K562 (cell line): ENCODE data around the gene IFI16. TPM values are rescaled to one million over a fixed set of nuclear protein-coding genes. Genes with fewer than 3 reads are reported as not detected.

Experiments
- ATAC-seq: fragments of 200-7000 bp; cut with Tn5 transposase; 3 replicates; pipeline ENCODE4 v1.9.1; 2020; ENCODE audit warnings: moderate library complexity
- BruUV-seq: library from RNA; stranded (reverse); fragments of 400-500 nt; replicated peaks from 2 replicates; lab custom pipeline; 2021; lab: Mats Ljungman, UMichigan
- CTCF ChIA-PET: fragments of 300-600 bp; formaldehyde crosslinking; extraction: SDS; loops from one replicate; lab custom pipeline; 2021; ENCODE audit warnings: low intra/inter-chr PET ratio; lab: Yijun Ruan, JAX
- POLR2A ChIA-PET: fragments of 300-600, 350-650 bp; sonication (Branson Sonifier 250); formaldehyde crosslinking; extraction: SDS; loops from one replicate; lab custom pipeline; 2021; ENCODE audit warnings: antibody characterized with exemption, inconsistent platforms; lab: Yijun Ruan, JAX
- DNase-seq, 4 experiments: peaks; one replicate each; pipeline versions ENCODE4 v3.0.0 to v3.0.0-alpha.2; 2011 to 2018; ENCODE audit warnings: low spot score in 3 of 4, mixed read lengths in 3 of 4; ENCODE audit errors: extremely low read depth in 1 of 4
- FAIRE-seq: peaks from 2 replicates; lab custom pipeline; 2011; peaks lifted over from hg19 to GRCh38; lab: Jason Lieb, UNC
- H2AFZ ChIP-seq: 2 replicates; pipeline ENCODE4 v1.6.0; 2011; ENCODE audit warnings: low read depth, low read length, control low read depth, inconsistent platforms
- H3K27ac ChIP-seq: fragments of 200-600 bp; 3 replicates; pipeline ENCODE4 v1.8.0; 2011; ENCODE audit warnings: low read depth, mild to moderate bottlenecking, control low read depth, inconsistent platforms, low read length, moderate library complexity, mixed read lengths; ENCODE audit errors: extremely low read depth
- H3K27me3 ChIP-seq, 2 experiments: fragments of 300-600 bp in 1 of 2; 2 replicates in 1 of 2; 3 replicates in 1 of 2; pipeline versions ENCODE4 v1.6.0 to v1.8.0; 2011; ENCODE audit warnings: inconsistent platforms in 2 of 2, low read length in 2 of 2, mild to moderate bottlenecking in 1 of 2, mixed read lengths in 1 of 2, moderate library complexity in 1 of 2; ENCODE audit not compliant: control insufficient read depth in 2 of 2, insufficient read depth in 2 of 2
- H3K36me3 ChIP-seq: fragments of 300-600 bp; 3 replicates; pipeline ENCODE4 v1.8.0; 2011; ENCODE audit warnings: mild to moderate bottlenecking, low read length, inconsistent platforms; ENCODE audit not compliant: control insufficient read depth, insufficient read depth
- H3K4me1 ChIP-seq, 2 experiments: fragments of 200-600 bp in 1 of 2; replicated peaks in 1 of 2; 2 replicates in 1 of 2; 3 replicates in 1 of 2; pipeline versions ENCODE4 v1.5.1 to v1.8.0; 2011; ENCODE audit warnings: inconsistent platforms in 2 of 2, low read length in 2 of 2, mild to moderate bottlenecking in 1 of 2, mixed read lengths in 1 of 2, moderate library complexity in 1 of 2; ENCODE audit not compliant: control insufficient read depth in 2 of 2, insufficient read depth in 2 of 2
- H3K4me2 ChIP-seq: 2 replicates; pipeline ENCODE4 v1.6.1; 2011; ENCODE audit warnings: low read length, control low read depth, inconsistent platforms, mixed read lengths; ENCODE audit not compliant: insufficient read depth
- H3K4me3 ChIP-seq: fragments of 200-600 bp; sonication (generic), shearing (Covaris generic); 2 replicates; pipeline ENCODE4 v1.5.1; 2016; ENCODE audit warnings: control low read depth, inconsistent platforms
- H3K79me2 ChIP-seq: fragments of 200-600 bp; 3 replicates; pipeline ENCODE4 v1.8.0; 2011; ENCODE audit warnings: low read length, inconsistent platforms; ENCODE audit not compliant: control insufficient read depth, insufficient read depth
- H3K9ac ChIP-seq, 2 experiments: 2 replicates each; pipeline versions ENCODE4 v1.6.0 to v1.6.1; 2011; ENCODE audit warnings: low read depth in 2 of 2, low read length in 2 of 2, control low read depth in 1 of 2, inconsistent platforms in 1 of 2, mild to moderate bottlenecking in 1 of 2, mixed read lengths in 1 of 2; ENCODE audit not compliant: insufficient read depth in 1 of 2
- H3K9me1 ChIP-seq: one replicate; pipeline ENCODE4 v1.6.0; 2011; ENCODE audit warnings: inconsistent platforms, mild to moderate bottlenecking, low read length, moderate library complexity; ENCODE audit not compliant: control insufficient read depth, insufficient read depth
- H3K9me3 ChIP-seq: replicated peaks from 2 replicates; pipeline ENCODE4 v1.5.1; 2011; ENCODE audit warnings: low read depth, low read length, inconsistent platforms; ENCODE audit not compliant: control insufficient read depth, insufficient read depth
- H4K20me1 ChIP-seq: replicated peaks from 2 replicates; pipeline ENCODE4 v1.6.1; 2011; ENCODE audit warnings: low read length, inconsistent platforms, mixed read lengths; ENCODE audit not compliant: control insufficient read depth, insufficient read depth
- CREB3L1 ChIP-seq: fragments of 450-650 bp; IDR thresholded peaks from 2 replicates; pipeline ENCODE4 v1.6.1; 2014; ENCODE audit warnings: low read depth, mild to moderate bottlenecking, moderate library complexity, borderline replicate concordance
- CTCF ChIP-seq, 3 experiments: IDR thresholded peaks in 2 of 3; conservative IDR thresholded peaks in 1 of 3; 2 replicates each; pipeline ENCODE4 v1.5.1; 2011 to 2012; ENCODE audit warnings: low read length in 3 of 3, mild to moderate bottlenecking in 3 of 3, control low read depth in 2 of 3, improper control_type of control experiment in 1 of 3, inconsistent platforms in 1 of 3, low read depth in 1 of 3, mixed read lengths in 1 of 3, moderate library complexity in 1 of 3; ENCODE audit not compliant: insufficient read depth in 2 of 3
- GABPA ChIP-seq: fragments of 200-800 bp; sonication (Bioruptor generic); conservative IDR thresholded peaks from 2 replicates; pipeline ENCODE4 v1.6.1; 2016; ENCODE audit warnings: low read depth, missing genetic modification characterization, missing compliant biosample characterization
- GTF2F1 ChIP-seq: IDR thresholded peaks from 2 replicates; pipeline ENCODE4 v1.6.1; 2011; ENCODE audit warnings: low read depth, low read length, improper control_type of control experiment
- RBBP5 ChIP-seq: fragments of 200-600 bp; sonication (generic); IDR thresholded peaks from 2 replicates; pipeline ENCODE4 v1.6.1; 2012; ENCODE audit warnings: borderline replicate concordance, mild to moderate bottlenecking, low read length, control low read depth, inconsistent platforms; ENCODE audit not compliant: insufficient read depth, poor library complexity, severe bottlenecking
- U2AF2 ChIP-seq: fragments of 200-400 bp; formaldehyde crosslinking; optimal IDR thresholded peaks from 2 replicates; pipeline ENCODE3; 2017; ENCODE audit warnings: low read depth, mild to moderate bottlenecking, low read length
- ZBTB49 ChIP-seq: sonication (generic); formaldehyde crosslinking; IDR thresholded peaks from 2 replicates; pipeline ENCODE4 v1.8.0; 2022; ENCODE audit warnings: missing genetic modification reagents, mild to moderate bottlenecking, borderline replicate concordance
- ZBTB7A ChIP-seq: IDR thresholded peaks from 2 replicates; pipeline ENCODE4 v1.6.1; 2011; ENCODE audit warnings: low read depth, mild to moderate bottlenecking, low read length, moderate library complexity, borderline replicate concordance; ENCODE audit not compliant: control insufficient read depth
- WGBS: fragments of 100-300 bp; shearing (Covaris generic); methylation state at CpG from one replicate; pipeline ENCODE4 v1.1.6; 2016; ENCODE audit warnings: low coverage, mixed read lengths; ENCODE audit not compliant: insufficient coverage; ENCODE audit errors: missing lambda C conversion rate; 5-methylcytosine and 5-hydroxymethylcytosine counted together
- in situ Hi-C: fragments of 300-500 bp; cut with MboI; formaldehyde crosslinking; loops from 4 replicates; pipeline ENCODE4 v1.15.0; 2018; ENCODE audit warnings: inconsistent platforms, mixed read lengths
- intact Hi-C: fragments of 100-400 bp; cut with micrococcal nuclease; formaldehyde crosslinking; loops from 2 replicates; pipeline ENCODE4 v1.14.2; 2022
- polyA plus RNA-seq, 8 experiments: library from polyadenylated mRNA; depleted of rRNA in 4 of 8; stranded (reverse) in 5 of 8; unstranded in 3 of 8; fragments of >200 nt; fragmentation: Nextera tagmentation in 2 of 8; fragmentation: Illumina TruSeq in 1 of 8; extraction: Ambion mirVana in 2 of 8; extraction: Trizol in 1 of 8; gene quantifications; 2 replicates each; pipeline versions ENCODE4 v1.2.1 to v1.2.3, GENCODE V29; 2011 to 2014; ENCODE audit warnings: inconsistent platforms in 1 of 8, missing spikeins in 1 of 8
- total RNA-seq, 7 experiments: library from RNA; depleted of rRNA in 6 of 7; stranded (reverse); fragments of >200 nt in 6 of 7; fragmentation: Illumina TruSeq in 2 of 7; extraction: Trizol in 2 of 7; gene quantifications; 2 replicates each; pipeline versions ENCODE4 v1.2.1 to v1.2.3, GENCODE V29; 2011 to 2021; ENCODE audit warnings: low replicate concordance in 1 of 7

Gene IFI16
- total and polyA plus RNA-seq, 9 of the 15 experiments (the other 6 are each of a cell fraction or from before 2014, with no cell fraction given), result 0.70 to 2.8 (median 1.6) TPM

- no peak for TF ChIP-seq ZBTB49 (CRISPR knock-in tag)
- TF ChIP-seq GTF2F1, result no peak
- no peak for TF ChIP-seq CREB3L1
- TF ChIP-seq ZBTB7A, result no peak
These were observed 45.5 kb downstream of the IFI16 start (continued) for GRCh38 chr1:159055181-159055641.

GRCh38 chr1:159056069-159056698 lies 46.5 kb downstream of the IFI16 start:
- ChIA-PET POLR2A (no interaction called here), CTCF (no interaction called here)
- Histone ChIP-seq H2AFZ (no peak overlapping the region), H3K4me1 (no peaks in the 10 kb centered on the region), H3K9me1 (no peaks in the 10 kb centered on the region), H3K4me3 (no peak overlapping the region), H3K79me2 (no peaks in the 10 kb centered on the region), H3K36me3 (no peaks in the 10 kb centered on the region), H3K27ac (no peak overlapping the region), H3K27me3 (no peaks in the 10 kb centered on the region), H4K20me1 (no peaks in the 10 kb centered on the region), H3K9ac (no peak overlapping the region), H3K4me2 (no peak overlapping the region), H3K9me3 (no peaks in the 10 kb centered on the region)
- FAIRE-seq (peak; percentile 23), DNase-seq (peak in 1 of 4 experiments; percentile 20), ATAC-seq (peak; percentile 63; the same call in 2 of the 3 replicates)
- peak; percentile 53 for TF ChIP-seq GABPA (tag)
- peak; percentile 26 to 47 (median 42); a peak in 4 of 6 replicates for TF ChIP-seq CTCF (IDR thresholded peaks at IDR 0.05 in 2 of 3, conservative IDR thresholded peaks at IDR 0.05 in 1 of 3; ENCODE audit: insufficient read depth in 2 of 3, low read depth in 1 of 3, low read length in 3 of 3)
- no peak for TF ChIP-seq U2AF2
- TF ChIP-seq RBBP5, result no peak
- no TSS peak for BruUV-seq
- in situ Hi-C loops (no loop called here), intact Hi-C loops (no loop called here)
- 25% methylated on average over 6 of the region's 7 CpGs for WGBS
